ENCODE results near the gene ZNRF2.

DNA sequence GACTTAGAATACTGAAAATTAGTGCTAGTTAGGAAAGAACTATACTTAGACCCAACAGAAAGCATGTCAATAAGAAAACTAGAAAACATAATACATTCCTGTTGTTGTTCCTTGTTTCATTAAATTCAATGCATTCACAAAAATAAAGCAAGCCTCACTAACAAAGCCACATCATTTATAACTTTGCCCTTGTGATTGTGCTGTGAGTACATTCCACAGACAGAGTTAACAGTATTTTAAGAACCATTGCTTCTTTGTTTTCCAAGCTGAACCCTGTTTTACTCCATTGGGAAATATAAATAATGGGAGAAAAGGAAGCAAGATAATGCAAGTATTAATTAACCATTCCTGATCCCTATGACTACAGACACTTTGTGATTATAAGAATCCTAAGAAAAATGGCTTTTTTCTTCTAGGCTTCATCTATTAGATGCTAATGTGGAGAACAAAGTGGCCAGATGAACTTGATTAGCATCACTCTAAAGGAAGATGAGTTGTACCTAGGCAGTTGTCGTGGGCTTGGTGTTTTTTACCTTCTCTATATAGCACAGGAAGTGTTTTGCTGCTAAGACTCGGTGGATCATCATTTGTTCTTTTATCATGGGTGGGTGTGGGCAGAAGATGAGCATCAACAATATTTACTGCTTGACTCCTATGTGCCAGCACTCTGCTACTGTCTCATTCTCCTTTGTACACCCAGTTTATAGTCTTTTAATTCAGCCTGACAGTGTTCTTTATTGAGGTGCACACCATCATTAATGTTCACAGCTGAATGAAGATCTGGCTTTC is 34.2 kb upstream of the ZNRF2 start:
- no peak for TF ChIP-seq EP300 (IDR thresholded peaks at IDR 0.05)
- TF ChIP-seq, protein P1, sequence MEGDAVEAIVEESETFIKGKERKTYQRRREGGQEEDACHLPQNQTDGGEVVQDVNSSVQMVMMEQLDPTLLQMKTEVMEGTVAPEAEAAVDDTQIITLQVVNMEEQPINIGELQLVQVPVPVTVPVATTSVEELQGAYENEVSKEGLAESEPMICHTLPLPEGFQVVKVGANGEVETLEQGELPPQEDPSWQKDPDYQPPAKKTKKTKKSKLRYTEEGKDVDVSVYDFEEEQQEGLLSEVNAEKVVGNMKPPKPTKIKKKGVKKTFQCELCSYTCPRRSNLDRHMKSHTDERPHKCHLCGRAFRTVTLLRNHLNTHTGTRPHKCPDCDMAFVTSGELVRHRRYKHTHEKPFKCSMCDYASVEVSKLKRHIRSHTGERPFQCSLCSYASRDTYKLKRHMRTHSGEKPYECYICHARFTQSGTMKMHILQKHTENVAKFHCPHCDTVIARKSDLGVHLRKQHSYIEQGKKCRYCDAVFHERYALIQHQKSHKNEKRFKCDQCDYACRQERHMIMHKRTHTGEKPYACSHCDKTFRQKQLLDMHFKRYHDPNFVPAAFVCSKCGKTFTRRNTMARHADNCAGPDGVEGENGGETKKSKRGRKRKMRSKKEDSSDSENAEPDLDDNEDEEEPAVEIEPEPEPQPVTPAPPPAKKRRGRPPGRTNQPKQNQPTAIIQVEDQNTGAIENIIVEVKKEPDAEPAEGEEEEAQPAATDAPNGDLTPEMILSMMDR (IDR thresholded peaks at IDR 0.05) = no peak

All from ovary (tissue), 3 donors.